HG03039 (cell line): ENCODE data around the gene ACTL6A.

Source experiments
- ATAC-seq: cut with Tn5 transposase; IDR thresholded peaks from one replicate; pipeline ENCODE4 v1.9.1; 2021; ENCODE audit warnings: mild to moderate bottlenecking, moderate library complexity; ENCODE audit not compliant: unreplicated experiment

ACTL6A gene

DNA sequence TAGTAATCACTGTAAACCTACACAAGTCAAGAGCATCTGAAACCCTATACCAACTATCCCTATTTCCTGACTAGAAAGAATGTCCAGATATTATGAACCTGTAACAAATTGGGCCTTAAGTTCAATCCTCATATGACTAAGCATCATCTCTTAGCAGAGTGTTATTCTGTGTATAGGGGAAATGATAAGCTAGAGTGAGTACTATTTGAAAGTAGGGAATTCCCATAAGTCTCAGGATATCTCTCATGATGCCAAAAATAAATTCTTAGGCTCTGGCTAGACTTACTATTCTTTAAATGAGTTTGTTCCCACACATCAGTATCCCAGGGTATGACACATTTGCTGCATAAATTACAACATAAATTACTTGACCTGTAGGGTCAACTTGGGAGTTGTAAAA, 26.4 kb downstream of the ACTL6A start:
- peak; percentile 76 for ATAC-seq

DNA sequence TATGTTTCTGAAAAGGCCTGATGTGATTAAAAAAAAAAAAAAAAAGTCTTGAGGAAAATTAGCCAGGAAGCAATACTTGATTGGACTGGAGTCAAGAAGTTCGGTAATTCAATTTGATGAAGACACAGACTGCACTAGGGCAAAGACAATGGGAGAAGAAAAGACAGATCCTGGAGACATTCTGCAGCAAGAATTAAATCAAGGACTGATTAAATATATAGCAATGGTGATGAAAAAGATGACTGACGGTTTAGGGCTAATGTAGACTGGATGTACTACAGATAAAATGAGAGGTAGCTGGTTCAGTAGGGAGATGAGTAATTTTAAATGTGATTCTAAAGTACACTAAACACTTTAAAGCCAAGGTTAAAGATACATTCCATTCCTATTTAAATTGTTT, 27.9 kb downstream of the ACTL6A start:
- no peak for ATAC-seq

DNA sequence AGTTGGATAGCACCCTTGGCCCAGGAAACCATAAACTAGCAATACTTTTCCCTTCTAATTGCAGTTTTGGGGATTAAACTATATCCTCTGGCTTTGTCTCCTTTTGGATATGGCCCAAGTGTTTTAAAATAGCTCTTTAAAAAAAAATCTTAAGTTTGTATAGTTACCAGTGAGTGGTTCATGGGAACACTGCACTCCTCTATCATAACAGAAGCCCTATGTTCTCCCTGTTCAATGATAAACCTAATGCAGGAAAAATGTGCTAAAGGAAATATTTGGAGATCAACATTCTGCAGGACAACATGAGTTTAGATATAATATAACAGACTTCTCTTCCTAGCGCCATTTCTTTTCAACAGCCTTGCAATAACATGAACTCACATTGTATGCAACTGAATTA, 28.6 kb downstream of the ACTL6A start:
- no peak for ATAC-seq

DNA sequence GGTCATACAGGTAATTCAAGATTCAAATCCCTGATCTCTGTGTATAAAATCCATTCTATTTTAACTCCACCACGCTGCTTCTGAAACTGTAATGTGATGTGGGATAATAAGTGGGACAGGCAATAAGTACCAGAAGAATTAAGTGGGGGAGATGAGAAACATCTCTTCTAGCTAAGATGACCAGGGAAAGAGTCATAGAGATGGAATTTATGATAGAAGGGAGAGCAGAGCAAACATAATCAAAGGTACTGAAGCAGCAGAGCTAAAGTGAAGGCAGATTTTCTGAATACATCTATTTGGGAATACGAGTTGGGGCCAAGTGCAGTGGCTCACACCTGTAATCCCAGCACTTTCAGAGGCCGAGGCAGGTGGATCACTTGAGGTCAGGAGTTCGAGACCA, 36.8 kb downstream of the ACTL6A start:
- no peak for ATAC-seq

DNA sequence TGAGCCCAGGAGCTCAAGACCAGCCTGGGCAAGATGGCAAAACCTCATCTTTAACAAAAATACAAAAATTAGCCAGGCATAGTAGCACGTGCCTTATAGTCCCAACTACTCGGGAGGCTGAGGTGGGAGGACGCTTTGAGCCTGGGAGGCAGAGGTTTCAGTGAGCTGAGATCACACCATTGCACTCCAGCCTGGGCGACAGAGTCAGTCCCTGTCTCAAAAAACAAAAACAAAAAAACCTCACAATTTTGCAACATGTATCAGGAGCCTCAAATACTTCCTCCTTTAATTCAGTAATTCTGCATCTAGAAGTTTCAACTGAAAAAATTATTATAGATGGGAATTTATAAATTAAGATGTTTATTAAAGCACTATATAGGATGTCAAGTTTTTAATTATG, 40.6 kb downstream of the ACTL6A start:
- ATAC-seq: no peak

DNA sequence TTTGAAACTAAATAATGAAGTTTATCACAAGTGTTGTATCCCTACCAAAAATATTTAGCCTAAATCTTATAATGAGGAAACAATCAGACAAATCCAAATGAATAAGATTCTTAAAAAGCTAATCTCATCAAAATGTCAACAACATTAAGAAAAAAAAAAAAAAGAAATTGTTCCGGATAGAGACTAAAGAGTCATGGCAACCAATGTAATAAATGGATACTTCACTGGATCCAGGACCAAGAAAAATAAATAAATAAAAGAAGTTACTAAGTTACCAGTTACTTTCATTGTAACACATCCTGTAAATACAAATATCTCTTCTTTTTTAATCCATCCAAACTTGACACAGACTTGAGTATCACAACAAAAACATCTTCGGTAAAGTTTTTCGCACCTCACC, 41.1 kb downstream of the ACTL6A start:
- no peak for ATAC-seq

DNA sequence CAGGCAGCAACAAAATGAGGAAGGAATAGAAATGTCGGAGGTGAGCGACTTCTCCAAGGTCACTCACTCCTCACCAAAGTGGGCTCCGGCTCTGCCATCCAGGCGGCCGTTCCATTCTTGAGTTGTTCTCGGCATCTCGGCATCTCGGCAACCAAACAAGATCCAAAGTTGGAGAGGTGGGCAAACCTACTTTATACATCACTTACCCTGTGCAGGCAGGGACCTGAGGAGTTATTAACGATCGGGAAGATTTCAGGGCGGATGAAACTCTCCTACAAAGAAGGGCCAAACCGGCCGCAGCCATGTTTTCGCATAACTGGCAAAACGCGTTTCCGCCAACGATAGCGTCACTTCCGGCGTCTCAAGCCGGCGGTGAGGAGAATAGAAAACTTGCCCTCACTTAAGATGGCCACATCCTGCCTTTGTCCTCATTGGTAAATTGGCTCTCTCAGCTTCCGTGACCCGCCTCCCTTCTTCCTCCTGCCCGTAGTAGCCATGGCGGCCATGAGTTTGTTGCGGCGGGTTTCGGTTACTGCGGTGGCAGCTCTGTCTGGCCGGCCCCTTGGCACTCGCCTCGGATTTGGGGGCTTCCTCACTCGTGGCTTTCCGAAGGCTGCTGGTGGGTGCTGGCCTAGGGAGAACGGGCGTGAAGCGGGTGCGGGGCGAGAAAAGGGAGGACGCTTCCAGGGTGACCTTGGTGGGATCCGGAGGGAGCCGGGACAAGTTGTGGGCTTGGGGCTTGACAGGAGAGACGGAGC, 41.8 kb downstream of the ACTL6A start, which contains the start of the genes MRPL47 and NDUFB5:
Gene MRPL47 (minus strand): TSS at position 318 of the 758 bp plus-strand sequence. CDS start 14 bp downstream, at position 304.
Gene NDUFB5 (plus strand): TSS at position 474 of the 758 bp plus-strand sequence. CDS start 22 bp downstream, at position 496.
- peak; percentile 96 for ATAC-seq

DNA sequence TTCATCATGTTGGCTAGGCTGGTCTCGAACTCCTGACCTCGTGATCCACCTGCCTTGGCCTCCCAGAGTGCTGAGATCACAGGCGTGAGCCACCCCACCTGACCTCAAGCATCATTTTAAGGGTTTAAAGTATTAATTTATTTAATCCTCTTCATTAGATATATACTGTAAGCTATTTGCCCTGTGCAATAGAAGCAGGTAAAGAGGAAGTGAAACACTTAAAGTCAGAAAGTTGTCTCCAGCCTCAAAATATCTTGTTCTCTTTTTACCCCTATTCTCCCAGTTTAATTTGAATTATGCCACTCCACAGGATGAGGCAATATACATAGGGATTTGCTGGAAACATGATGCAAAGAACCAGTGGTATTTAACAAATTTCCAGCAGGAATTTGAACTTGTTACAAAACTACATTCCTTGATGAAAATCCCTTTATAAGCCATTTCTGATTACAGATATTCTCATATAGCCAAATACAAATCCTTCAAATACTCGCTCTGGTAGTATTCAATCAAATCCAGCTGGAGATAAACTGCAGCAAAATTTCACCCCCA, 43.9 kb downstream of the ACTL6A start:
- no peak for ATAC-seq

DNA sequence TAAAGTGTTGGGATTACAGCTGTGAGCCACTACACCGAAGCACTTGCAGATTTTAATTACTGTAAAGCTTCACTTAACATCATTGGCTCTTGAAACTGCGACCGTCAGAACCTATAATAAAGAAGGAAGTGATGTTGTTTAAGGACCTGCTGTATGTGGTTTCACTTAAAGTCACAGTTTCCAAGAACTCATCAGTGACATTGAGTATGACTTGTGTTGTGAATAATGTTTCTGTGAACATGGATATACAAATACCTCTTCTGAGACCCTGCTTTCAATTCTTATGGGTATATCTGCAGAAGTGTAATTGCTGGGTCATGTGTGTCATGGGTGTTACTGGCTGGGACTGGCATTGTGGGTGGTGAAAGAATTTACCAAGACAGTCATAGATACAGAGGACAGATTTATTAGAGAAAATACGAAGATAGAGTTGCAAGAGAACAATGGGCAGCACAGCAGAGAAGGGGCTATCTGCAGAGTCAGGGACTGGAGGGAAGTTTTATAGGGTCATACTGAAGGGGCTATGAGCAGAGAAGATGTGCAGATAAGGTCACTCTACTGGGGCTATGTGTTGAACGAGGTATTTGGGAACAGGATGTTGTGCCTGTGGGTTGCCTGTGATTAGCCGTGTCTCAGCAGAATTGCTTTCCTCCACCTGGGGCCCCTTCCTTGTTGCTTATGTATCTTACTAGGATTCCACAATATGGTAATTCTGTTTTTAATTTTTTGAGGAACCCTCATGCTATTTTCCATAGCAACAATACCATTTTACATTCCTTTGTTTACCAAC, 46.4 kb downstream of the ACTL6A start:
- peak; percentile 54 for ATAC-seq

DNA sequence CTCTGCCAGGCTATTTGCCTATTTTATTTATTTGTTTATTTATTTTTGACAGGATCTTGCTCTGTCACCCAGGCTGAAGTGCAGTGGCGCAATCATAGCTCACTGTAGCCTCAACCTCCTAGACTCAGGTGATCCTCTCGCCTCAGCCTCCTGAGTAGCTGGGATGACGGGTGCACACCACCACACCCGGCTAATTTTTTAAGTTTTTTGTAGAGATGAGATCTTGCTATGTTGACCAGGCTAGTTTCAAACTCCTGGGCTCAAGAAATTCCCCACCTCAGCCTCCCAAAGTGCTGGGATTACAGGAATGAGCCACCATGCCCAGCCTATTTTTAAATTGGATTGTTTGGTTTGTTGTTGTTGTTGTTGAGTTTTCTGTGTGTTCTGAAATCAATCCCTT, 47.3 kb downstream of the ACTL6A start:
- no peak for ATAC-seq

DNA sequence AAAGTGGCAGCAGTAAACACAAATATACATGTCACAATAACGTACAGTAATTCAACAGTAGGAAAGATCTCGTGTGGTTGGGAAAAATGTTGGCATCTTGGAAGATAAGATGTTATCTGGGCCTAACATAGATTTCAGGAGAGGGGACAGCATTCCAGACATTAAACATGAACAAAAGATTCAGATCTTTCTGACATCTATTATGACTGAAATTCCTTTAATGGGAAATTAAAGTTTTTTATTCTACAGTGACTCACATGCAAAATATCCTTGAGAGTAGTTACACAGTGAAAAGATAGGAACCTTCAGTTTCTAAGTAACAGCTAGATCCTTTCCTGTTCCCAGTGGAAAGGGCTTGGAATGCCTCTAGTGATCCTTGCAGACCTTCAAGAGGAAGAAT, 51.1 kb downstream of the ACTL6A start:
- no peak for ATAC-seq

DNA sequence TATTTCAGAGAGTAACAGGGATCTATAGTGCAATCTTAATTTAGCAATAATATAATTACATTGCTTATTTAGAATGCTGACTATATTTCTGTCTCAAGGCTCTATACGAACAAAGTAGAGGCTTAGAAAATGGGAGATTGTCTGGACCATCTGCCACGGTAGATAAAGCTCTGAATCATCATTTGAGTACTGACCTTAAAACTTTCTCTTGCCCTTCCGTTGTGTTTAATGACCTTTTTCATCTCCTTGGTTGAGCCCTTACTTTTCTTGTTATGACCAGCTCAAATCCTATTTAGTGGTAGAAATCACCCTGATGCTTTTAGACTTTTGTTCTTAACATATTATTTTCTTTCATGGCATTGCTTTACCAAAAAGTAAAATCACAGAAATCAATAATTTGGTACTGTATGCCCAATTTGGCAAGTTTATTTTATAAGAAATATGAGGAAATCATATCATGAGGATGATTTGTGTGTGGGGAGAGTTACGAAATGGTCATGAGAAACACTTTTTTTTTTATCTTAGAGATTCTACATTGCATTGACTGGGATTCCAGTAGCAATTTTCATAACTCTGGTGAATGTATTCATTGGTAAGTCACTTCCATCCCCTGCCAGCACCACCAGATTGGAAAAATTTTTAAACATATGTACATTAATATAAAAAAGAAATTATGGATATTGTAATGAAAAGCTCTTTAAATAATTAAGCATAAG, 52.9 kb downstream of the ACTL6A start:
- no peak for ATAC-seq

DNA sequence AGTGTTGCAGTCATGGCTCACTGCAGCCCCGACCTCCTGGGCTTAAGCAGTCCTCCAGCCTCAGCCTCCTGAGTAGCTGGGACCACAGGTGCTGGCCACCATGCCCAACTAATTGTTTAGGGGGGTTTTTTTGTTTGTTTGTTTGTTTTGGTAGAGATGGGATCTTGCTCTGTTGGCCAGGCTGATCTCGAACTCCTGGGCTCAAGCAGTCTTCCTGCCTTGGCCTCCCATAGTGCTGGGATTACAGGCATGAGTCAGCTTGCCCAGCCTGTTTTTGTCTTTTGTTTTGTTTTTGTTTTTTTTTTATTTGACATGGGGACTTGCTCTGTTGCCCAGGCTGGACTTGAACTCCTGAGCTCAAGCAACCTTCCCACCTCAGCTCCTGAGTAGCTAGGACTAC, 59.3 kb downstream of the ACTL6A start:
- ATAC-seq: no peak

DNA sequence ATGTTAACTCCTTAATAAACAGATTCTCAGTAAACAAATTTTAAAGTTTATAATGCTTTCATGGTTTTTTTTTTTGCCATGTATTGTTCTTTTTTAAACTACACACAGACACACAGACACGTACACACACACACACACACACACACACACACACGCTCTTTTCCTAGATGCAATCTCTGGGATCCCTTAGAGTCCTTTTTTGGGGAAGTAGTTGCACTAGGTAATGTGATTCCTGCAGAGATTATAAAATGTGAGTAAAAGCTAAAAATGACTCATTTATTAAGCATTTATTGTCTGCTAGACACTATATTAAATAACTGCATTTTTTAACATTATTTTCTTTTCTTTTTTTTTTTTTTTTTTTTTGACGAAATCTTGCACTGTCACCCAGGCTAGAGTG, 61.7 kb downstream of the ACTL6A start:
- ATAC-seq: no peak

DNA sequence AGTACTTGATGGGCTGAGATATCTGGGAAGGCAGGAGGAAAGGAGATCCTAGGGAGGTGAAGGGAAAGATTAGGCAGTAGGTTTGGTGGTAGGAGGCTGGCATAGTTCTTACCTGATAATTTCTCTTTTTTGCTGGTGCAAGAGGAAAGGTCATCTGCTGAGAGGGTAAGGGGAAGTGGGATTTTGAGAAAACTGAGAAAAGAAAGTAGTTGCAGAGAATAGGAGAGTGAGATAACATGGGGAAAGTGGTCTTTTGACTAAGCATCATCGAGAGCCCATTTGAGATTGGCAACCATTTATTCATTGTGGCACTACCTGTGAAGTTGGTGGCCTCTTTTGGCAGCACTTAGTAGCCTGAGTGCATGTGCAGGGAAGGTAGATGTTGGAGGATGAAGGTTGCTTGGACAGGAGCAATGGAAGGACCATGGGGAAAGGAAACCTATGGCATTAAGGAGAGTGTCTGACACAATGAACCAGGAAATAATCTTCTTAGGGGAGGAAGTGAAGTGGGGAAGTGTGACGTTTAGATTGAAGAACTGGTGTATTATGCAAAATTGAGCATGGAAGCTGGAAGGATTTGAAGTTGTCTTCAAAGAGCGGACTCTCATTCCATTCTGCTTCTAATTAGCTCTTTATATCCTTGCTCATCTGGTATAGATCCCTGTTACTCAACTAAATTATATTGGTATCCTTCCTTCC, 68.2 kb downstream of the ACTL6A start:
- ATAC-seq: no peak
